SIG-M5 treated with dmso at 0.1 percent for 504 hours (cell line): ENCODE data around the gene SLC16A1.
"Not testable (repeated sequence)": the region's sequence is repeated elsewhere in the genome, so short reads cannot be mapped to it uniquely, and the experiment has no call there.

Experiments
- DNase-seq: peaks from one replicate; lab custom pipeline; 2025; ENCODE audit not compliant: unreplicated experiment; lab: John Stamatoyannopoulos, UW

SLC16A1 gene, protein sequence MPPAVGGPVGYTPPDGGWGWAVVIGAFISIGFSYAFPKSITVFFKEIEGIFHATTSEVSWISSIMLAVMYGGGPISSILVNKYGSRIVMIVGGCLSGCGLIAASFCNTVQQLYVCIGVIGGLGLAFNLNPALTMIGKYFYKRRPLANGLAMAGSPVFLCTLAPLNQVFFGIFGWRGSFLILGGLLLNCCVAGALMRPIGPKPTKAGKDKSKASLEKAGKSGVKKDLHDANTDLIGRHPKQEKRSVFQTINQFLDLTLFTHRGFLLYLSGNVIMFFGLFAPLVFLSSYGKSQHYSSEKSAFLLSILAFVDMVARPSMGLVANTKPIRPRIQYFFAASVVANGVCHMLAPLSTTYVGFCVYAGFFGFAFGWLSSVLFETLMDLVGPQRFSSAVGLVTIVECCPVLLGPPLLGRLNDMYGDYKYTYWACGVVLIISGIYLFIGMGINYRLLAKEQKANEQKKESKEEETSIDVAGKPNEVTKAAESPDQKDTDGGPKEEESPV

DNA sequence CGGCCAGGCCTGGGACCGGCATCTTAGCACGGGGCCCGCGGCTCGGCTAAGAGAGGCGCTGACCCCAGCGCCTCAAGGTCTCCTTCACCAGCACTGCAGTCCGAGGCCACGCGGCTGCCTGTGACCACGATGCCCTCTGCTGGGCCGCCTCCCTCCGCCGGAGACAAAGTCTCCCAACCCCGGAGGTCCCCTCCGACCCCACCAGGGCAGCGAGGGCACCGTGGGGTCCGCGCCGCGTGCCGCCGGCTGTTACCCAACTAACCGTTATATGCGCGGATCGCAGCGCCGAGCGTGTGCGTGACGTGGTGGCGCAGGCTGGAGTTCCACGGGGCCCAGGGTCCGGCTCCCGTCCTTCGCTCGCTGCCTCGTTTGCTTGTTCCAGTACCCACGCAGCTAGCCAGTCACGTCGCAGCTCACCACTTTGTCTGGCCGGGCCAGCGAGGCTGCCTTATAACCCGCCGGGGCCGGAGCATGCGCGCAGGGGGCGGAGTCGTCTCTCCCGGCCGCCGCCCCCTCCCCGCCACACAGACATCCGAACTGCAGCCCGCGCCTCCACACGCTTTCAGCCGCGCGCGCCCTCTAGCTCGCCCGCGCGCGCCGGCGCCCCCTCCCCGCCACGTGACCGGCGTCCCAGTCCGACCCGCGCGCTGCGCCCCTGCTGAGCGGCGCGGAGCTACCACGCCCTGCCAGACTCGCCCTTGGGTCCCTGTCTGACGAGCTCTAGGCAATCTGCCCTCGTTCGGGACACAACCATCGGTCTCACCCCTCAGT lies at the start of gene SLC16A1:
Gene SLC16A1, minus strand, starts transcription at position 424 of the 771 bp plus-strand sequence. CDS start 26,888 bp downstream, outside the sequence.
- peak; percentile 88 for DNase-seq

DNA sequence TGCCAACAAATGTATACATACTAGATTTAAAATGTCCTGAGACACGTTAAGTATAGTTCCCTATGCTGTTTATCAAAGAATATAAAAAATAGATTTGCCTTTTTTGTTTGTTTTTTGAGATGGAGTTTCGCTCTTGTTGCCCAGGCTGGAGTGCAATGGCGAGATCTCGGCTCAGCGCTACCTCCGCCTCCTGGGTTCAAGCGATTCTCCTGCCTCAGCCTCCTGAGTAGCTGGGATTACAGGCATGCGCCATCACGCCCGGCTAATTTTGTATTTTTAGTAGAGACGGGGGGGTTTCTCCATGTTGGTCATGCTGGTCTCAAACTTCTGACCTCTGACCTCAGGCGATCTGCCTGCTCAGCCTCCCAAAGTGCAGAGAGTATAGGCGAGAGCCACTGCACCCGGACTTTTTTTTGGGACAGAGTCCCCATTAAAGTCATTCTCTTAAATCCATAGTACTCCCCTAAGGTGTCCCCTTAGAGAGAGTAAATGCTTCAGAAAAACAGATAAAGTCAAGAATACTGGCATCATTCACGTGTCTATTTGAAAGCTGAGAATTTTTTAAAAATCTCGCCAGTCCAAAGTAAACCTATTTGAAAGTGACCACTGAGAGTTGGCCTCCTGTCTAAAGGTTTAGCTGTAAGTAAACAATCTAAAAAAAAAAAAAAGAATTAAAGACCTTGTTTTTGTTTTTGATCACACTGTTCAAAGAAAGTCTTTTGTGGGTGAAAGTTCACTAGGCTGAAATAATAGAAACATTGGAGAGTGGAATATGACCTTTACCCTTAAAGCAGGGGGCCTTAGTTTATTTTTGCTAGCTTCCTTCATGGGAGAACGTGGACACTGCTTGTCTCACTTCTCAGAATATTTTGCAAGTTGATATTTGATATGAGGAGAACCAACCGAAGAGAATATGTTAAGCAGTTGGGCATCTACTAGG lies 48.0 kb upstream of the SLC16A1 start:
- no peak for DNase-seq

DNA sequence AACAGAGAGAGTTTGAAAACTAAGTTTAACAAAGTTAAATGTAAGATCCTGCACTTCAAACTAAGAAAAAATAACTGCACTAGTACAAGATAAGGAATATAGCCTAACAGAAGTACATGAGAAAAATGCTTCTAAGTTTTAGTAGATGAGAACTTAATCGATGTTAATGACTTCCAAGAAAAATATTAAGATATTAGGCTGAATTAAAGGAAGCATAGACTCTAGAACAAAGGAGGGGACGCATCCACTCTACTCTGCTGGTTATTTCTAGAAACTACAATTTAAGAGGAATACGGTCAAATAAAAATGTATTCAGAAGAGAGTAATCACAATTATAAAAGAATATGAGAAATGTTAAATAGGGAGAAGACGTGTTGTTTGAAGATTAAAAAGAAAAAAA lies 46.3 kb upstream of the SLC16A1 start:
- no peak for DNase-seq

DNA sequence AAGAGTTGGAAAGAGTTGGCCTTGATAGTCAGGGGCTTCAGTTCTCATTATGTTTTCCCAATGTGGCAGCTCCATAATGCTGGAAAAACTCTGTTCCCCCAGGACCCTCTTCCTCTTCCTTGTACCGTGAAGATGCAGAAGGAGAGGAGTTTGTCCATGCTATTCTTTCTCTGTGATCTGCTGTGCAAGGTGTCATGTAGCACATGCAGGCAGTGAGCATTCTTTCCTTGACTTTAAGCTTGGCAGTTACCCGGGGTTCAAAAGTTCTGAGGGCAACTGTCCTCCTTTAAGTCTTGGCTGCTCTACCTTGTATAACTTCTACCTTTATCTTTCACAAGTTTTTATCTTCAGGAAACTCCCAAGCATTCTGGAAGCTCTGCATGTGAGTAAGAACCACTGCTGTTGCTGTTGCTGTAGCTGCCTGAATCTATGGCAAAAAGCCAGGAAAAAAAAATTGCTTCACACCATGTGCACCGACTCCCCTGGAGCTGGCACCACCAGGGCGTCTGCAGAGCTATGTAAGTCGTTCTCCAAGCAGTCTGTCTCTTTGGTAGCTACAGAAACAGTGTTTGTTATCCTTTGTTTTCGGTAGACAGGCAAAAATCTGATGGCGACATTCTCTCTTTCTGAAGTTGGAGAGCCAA lies 42.7 kb upstream of the SLC16A1 start:
- no peak for DNase-seq

DNA sequence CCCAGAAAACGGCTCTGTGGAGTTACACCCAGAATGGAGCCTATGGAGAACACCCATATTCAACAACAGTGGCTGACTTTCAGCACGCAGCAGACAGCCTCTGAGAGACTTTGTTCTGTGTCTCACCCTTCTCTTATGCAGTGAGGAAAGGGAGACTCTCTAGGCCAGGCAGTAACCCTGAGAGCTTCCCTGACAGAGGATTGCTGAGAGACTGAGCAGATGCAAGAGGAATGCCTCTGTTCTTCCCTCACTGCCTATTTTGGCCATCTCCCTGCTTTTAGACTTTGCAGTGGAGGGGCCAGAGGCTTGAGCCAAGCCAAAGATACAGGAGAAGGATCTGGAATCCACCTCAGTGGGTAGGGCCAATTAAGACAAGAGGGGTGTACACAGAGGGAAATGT lies 41.8 kb upstream of the SLC16A1 start:
- no peak for DNase-seq

DNA sequence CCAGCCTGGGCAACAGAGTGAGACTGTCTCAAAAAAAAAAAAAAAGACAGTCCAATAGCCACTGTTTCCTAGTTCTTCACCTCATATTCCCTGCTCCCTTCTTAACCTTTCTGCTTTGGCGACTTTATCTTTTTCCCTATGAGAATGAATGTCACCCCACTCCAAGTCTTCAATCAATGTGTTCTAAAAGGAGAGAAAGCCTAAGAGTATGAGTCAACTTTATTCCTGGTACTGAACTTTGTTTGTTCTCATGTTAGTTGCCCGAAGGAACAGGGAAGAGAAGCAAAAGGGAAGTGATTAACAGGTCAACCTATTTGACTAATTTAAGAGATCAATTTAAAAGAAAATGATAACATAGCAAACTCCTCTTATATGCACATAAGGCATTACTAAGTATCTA lies 39.9 kb upstream of the SLC16A1 start:
- DNase-seq: no peak

DNA sequence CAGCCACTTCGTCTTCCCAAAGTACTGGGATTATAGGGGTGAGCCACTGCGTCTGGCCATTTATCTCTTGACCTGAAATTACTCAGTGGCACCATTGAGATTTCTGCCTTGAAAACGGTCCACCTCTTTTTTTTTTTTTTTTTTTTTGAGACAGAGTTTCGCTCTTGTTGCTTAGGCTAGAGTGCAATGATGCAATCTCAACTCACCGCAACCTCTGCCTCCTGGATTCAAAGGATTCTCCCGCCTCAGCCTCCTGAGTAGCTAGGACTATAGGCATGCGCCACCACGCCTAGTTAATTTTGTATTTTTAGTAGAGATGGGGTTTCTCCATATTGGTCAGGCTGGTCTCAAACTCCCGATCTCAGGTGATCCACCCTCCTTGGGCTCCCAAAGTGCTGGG lies 39.0 kb upstream of the SLC16A1 start:
- DNase-seq: not testable (repeated sequence)

DNA sequence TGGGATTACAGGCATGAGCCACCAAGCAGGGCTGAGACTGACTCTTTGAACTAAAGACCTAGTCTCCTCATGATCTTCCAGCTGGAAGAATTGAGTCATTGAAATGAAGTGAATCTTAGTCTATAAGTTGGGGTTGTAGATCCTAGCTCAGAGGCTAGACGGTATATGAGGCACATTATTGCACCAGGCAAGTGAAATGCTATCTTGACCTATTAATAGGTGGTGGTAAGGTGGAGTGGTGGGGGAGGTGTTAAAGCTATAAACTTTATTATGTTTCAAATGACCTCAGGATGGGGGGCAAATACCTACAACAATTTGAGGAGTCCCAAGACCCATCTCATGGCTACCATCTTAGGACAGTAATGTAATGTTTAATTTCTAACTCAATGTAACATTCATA lies 36.8 kb upstream of the SLC16A1 start:
- no peak for DNase-seq

DNA sequence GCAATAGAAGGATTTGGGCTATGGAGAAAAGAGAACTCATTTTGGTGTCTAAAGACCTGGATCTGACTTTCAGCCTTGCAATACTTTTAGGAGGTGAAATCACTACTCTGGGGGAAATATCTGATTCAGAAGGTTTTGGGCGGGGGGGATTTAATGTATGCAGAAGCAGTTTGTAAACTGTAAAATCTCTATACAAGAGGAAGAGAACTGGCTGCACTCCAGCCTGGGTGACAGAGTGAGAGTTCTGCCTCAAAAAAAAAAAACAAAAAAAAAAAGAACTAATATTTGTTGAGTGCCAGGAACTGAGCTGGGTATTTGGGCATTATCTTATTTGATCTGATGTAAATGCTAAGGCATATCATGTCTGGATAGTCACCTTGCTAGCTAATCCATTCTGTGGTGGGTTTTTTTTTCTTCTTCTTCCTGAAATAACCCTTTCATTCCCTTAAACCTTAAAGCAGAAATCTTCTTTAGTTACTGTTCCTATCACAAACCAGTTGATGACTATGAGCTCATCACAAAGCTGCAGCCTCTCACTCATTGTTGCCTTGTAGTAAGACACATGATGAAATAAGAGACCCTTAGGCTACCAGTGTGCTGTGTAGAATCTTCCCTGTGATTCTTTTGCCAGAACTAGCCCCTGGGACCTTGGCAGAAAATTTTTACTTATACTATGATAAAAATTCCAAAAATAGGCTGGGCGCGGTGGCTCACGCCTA lies 35.6 kb upstream of the SLC16A1 start:
- no peak for DNase-seq

DNA sequence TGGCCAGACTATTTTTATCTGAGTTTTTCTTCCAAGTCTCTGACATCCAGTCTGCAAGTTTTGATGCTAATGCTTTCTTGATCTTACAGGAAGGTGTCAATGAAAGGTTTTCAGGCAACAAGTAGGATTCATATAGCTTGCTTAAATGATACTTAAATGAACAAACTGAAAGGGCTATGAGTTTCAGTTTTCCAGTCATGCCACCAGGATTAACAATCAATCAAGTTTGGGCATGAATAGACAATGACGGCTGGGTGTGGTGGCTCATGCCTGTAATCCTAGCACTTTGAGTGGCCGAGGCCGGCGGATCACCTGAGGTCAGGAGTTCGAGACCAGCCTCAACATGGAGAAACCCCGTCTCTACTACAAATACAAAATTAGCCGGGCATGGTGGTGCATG lies 34.3 kb upstream of the SLC16A1 start:
- no peak for DNase-seq

DNA sequence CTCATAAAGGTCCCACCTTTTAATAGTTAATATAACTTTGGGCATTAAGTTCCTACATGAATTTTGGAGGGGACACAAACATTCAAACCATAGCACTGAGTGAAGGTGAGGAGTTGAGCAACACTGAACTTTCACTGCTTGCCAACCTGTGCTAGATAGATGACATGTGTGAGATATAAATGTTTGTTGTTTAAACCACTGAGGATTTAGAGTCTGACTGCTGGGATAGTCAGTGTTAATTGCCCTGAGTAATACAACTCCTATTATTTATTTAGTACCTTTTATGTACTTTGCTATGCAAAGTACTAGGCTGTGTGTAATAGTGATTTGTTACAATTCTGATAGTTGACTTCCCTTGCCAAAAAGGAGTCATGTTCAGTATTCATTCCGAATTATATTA lies 32.4 kb upstream of the SLC16A1 start:
- DNase-seq: no peak

DNA sequence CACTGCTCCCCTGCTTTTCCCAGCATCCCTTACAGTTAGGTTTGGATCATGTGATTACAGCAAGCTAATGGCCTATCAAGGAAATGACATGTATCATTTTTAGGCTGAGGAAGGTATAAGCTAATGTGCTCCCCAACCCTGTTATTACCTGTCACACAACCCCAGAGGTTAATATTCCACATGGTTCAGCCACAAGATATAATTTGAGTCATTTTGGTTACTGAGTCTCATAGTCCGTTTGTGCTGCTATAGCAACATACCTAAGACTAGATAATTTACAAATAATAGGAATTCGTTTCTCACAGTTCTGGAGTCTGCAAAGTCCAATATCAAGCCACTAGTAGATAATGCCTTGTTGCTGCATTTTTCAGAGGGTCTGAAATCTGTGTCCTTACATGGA lies 29.1 kb upstream of the SLC16A1 start:
- DNase-seq: no peak

DNA sequence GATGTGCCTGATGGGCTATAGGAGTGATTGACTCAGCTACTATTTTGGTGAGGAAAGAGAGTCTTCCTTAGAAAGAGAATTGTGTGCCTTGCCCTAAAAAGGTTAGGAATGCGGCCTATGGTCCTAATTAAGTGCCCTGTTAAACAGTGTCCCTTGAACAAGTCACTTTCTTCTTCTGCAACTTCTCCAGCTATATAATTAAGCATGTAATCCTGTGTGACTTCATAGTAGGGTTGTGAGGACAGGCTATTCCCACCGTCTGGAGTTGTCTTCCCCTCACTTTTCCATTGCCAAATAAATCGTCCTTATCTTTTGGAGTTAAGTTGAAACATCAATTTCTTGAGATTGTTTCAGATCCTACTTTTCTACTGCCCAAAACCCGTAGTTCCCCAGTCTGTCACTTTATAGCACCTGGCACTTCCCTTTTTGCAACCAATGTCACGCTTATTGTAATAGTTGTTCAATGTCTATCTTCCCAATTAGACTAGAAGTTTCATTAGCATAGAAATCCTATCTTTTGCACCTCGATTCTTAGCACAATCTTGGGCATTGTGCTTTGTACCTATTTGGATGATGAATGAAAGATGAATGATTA lies 27.6 kb upstream of the SLC16A1 start:
- peak; percentile 61 for DNase-seq

DNA sequence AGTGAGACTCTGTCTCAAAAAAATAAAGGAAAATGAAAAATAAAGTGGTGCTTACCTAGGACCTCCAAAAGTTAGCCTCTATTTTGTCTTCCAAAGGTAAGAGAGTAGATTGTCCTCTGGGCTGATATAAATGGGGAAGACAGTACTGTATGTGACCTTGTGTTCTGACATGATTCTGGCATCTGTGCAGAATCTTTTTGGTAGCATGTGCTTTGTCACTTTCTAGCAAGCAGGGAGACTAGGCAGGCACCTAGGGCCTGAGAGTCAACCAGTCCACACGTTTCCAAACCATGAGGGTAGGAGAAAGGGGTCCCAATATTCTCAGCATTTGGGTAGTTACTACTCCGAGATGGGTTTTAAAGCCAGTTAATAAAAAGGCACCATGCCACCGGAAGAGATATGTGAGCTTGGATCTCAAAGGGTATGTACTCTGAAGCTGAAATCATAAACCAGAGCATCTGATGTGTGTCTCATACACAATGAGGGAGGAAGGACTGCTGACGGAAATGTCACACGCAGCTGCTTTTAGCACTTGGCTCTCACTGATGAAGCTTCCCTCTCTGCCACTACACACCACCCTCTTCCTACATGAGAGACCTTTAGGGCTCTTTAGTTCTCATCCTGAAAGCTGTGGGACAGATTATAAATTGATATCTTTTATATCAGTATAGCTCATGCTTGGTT lies 27.0 kb upstream of the SLC16A1 start:
- no peak for DNase-seq

DNA sequence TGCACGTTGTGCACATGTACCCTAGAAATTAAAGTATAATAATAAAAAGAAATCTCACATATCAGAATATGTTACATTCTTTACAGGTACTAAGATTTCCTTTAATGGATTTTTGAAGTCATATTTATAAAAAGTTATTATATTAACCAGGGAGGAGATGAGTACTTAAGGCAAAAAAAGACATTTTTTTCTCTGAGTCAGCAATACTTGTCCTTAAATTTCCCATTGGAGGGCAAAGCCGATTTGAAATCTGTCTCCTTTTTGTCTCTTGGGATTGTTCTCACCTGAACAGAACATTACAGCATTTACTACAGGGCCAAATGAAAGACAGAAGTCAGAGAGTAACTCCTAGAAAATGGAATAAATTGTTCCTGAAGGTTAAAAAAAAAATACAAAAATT lies 26.3 kb upstream of the SLC16A1 start:
- DNase-seq: no peak

DNA sequence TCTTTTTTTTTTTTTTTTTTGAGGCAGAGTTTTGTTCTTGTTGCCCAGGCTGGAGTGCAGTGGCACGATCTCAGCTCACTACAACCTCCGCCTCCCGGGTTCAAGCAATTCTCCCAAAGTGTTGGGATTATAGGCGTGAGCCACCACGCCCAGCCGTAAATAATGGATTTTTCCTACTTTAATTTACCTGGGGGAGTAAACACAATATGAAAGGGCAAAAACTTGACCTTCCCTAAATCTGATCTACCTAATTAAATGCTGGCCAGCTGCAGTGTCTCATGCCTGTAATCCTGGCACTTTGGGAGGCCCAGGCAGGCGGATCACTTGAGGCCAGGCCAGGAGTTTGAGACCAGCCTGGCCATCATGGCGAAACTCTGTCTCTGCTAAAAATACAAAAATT lies 25.8 kb upstream of the SLC16A1 start:
- DNase-seq: not testable (repeated sequence)

DNA sequence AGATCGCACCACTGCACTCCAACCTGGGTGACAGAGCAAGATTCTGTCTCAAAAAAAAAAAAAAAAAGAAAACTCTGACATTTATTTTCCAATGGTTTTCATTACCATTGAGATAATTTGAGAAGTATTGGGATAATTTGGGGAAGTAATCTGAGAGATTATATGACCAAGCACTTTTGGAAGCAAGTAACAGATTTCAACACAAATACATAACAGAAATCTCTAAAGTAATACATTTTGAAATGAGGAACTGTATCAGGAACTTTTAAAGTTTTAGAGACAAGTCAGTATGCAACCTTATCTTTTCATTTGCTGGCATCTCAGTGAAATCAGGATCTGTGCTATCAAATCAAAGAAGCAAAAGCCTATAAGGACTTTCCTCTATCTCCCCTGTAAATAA lies 25.4 kb upstream of the SLC16A1 start:
- DNase-seq: peak; percentile 46

DNA sequence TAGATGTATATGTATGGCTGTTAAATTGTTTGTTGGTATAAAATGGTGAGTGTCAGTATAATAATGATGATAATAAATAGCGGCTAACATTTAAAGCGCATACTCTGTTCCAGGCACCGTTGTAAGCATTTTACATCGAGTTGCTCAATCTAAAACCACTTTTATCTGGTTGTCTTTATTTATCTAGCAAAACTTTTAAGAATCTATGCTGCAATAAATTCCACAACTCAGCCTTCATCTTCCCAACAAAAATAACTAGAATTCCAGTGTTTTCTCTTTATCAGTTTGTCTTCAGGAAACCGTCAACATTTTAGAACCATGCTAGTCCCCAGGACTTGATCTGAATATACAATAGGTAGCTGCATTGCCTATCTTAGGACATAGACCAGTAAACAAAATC lies 19.3 kb upstream of the SLC16A1 start:
- DNase-seq: no peak

DNA sequence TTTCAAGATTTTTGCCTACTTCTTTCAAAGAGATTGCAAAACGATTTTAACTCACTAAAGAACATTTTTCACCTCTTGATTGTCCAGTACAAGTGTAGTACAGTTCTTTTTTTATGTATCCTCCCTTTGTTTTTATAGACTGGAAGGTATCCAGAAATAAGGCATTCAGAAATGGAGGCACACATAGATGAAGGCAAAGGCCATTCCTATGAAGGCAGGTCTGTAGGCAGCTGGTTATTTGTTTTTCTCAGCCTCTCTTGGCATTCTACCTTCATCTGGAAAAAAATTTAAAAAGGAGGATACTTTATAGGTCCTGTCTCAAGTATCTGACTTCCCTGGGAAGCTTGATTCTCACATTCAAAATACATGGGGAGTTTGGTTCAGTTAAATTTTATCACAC lies 18.6 kb upstream of the SLC16A1 start:
- DNase-seq: no peak
